A673 (cell line): ENCODE measurements around the gene SKAP1. TPM values are rescaled to one million over a fixed set of nuclear protein-coding genes. Genes with fewer than 3 reads are reported as not detected.

Experiments
- BruUV-seq: library from RNA; stranded (reverse); fragments of 400-500 nt; replicated peaks from 2 replicates; lab custom pipeline; 2021; lab: Mats Ljungman, UMichigan
- CTCF ChIA-PET: fragments of 300-600 bp; sonication (Branson Sonifier 250); formaldehyde crosslinking; loops from one replicate; lab custom pipeline; 2022; ENCODE audit warnings: antibody characterized with exemption; lab: Charles Lee
- POLR2A ChIA-PET: fragments of 300-600 bp; sonication (Branson Sonifier 250); formaldehyde crosslinking; loops from one replicate; lab custom pipeline; 2022; ENCODE audit warnings: antibody characterized with exemption; ENCODE audit not compliant: low non-redundant PET; lab: Charles Lee
- DNase-seq: peaks from one replicate; pipeline ENCODE4 v3.0.0-alpha.2; 2015; ENCODE audit warnings: low spot score
- H3K27ac ChIP-seq: fragments of 200-600 bp; sonication (generic); 2 replicates; pipeline ENCODE4 v1.5.1; 2016; ENCODE audit warnings: mixed run types, low read depth, mild to moderate bottlenecking, mixed read lengths, antibody characterized with exemption, low read length; ENCODE audit not compliant: poor library complexity, severe bottlenecking
- H3K27me3 ChIP-seq: fragments of 200-600 bp; sonication (generic); replicated peaks from 2 replicates; pipeline ENCODE4 v1.6.1; 2017; ENCODE audit warnings: mixed run types, low read depth, mild to moderate bottlenecking, mixed read lengths, antibody characterized with exemption, low read length; ENCODE audit not compliant: insufficient read depth, poor library complexity
- H3K36me3 ChIP-seq: fragments of 200-600 bp; sonication (generic); 2 replicates; pipeline ENCODE4 v1.6.1; 2016; ENCODE audit warnings: mixed run types, mild to moderate bottlenecking, mixed read lengths, antibody characterized with exemption, low read length; ENCODE audit not compliant: insufficient read depth, poor library complexity, severe bottlenecking
- H3K4me1 ChIP-seq: fragments of 200-600 bp; sonication (generic); 2 replicates; pipeline ENCODE4 v1.6.1; 2017; ENCODE audit warnings: mixed run types, mild to moderate bottlenecking, mixed read lengths, antibody characterized with exemption, low read length; ENCODE audit not compliant: insufficient read depth, poor library complexity, severe bottlenecking
- H3K4me3 ChIP-seq: fragments of 200-600 bp; sonication (generic); 2 replicates; pipeline ENCODE4 v1.5.1; 2016; ENCODE audit warnings: low read depth, mixed run types, mild to moderate bottlenecking, mixed read lengths, low read length; ENCODE audit not compliant: poor library complexity, severe bottlenecking
- H3K9me3 ChIP-seq: fragments of 200-600 bp; sonication (generic); 2 replicates; pipeline ENCODE4 v1.6.1; 2016; ENCODE audit warnings: mixed run types, low read depth, mild to moderate bottlenecking, mixed read lengths, antibody characterized with exemption, low read length; ENCODE audit not compliant: poor library complexity, severe bottlenecking
- CTCF ChIP-seq: fragments of 300-800, 200-600 bp; sonication (generic); conservative IDR thresholded peaks from 2 replicates; pipeline ENCODE4 v1.5.1; 2017; ENCODE audit warnings: low read depth, mild to moderate bottlenecking, antibody characterized with exemption, low read length, moderate library complexity, mixed read lengths
- EZH2 ChIP-seq: fragments of 200-600 bp; sonication (generic); IDR thresholded peaks from 2 replicates; pipeline ENCODE4 v1.6.1; 2017; ENCODE audit warnings: borderline replicate concordance, low read depth, mild to moderate bottlenecking, mixed read lengths, antibody characterized with exemption, low read length; ENCODE audit not compliant: poor library complexity, severe bottlenecking
- intact Hi-C: fragments of 100-400 bp; cut with micrococcal nuclease; formaldehyde crosslinking; loops from one replicate; pipeline ENCODE4 v1.10.0; 2022; ENCODE audit not compliant: unreplicated experiment
- total RNA-seq: library from RNA; stranded (reverse); gene quantifications from 2 replicates; pipeline ENCODE4 v1.2.3, GENCODE V29; 2021

The SKAP1 gene
- total RNA-seq, 1 experiment from 2014 or later, result not detected

GRCh38 chr17:48123111-48123510, 306.9 kb downstream of the SKAP1 start:
- H3K27me3 ChIP-seq, result no peaks in the 10 kb centered on the region
- ChIA-PET CTCF (interaction anchor here (0.5 kb wide), 1 partner anchor 8 kb away, joined by 4 read pairs; no protein-coding TSS in a partner anchor), POLR2A (no interaction called here)
- no peak overlapping the region for H3K4me3 ChIP-seq
- no TSS peak for BruUV-seq
- no peaks in the 10 kb centered on the region for H3K9me3 ChIP-seq
- peak; percentile 55 for DNase-seq
- no peak overlapping the region for H3K27ac ChIP-seq
- intact Hi-C loops, result no loop called here
- peaks cover 11% of the 10 kb centered on the region for H3K36me3 ChIP-seq
- no peak for TF ChIP-seq CTCF
- TF ChIP-seq EZH2, result no peak
- no peaks in the 10 kb centered on the region for H3K4me1 ChIP-seq

- no peaks in the 10 kb centered on the region for H3K27me3 ChIP-seq
- no peak for DNase-seq
- H3K27ac ChIP-seq, result no peak overlapping the region
- H3K9me3 ChIP-seq, result no peaks in the 10 kb centered on the region
- BruUV-seq, result no TSS peak
- peaks cover 11% of the 10 kb centered on the region for H3K36me3 ChIP-seq
- intact Hi-C loops, result no loop called here
- TF ChIP-seq CTCF (no peak), EZH2 (no peak)
- H3K4me3 ChIP-seq, result no peak overlapping the region
- H3K4me1 ChIP-seq, result no peaks in the 10 kb centered on the region
- ChIA-PET CTCF (interaction anchor here (0.5 kb wide), 1 partner anchor 8 kb away, joined by 4 read pairs; no protein-coding TSS in a partner anchor), POLR2A (no interaction called here)
Observed at GRCh38 chr17:48122665-48123045, 307.4 kb downstream of the SKAP1 start.

- H3K27ac ChIP-seq, result no peak overlapping the region
Observed at GRCh38 chr17:48121923-48122664, 307.9 kb downstream of the SKAP1 start.

More at GRCh38 chr17:48121923-48122664, 307.9 kb downstream of the SKAP1 start:
- BruUV-seq, result no TSS peak
- no peak overlapping the region for H3K4me3 ChIP-seq
- DNase-seq, result no peak
- intact Hi-C loops, result no loop called here
- no peak for TF ChIP-seq EZH2
- no peak for TF ChIP-seq CTCF
- no peaks in the 10 kb centered on the region for H3K4me1 ChIP-seq
- H3K36me3 ChIP-seq, result peaks cover 11% of the 10 kb centered on the region
- no peaks in the 10 kb centered on the region for H3K27me3 ChIP-seq
- CTCF ChIA-PET, result no interaction called here
- POLR2A ChIA-PET, result no interaction called here
- no peaks in the 10 kb centered on the region for H3K9me3 ChIP-seq
